Neutrophil (primary cell): ENCODE data around the gene XXYLT1.

ENCODE experiments used
- H3K27ac ChIP-seq: fragments of 200-600 bp; sonication (generic); 2 replicates; pipeline ENCODE4 v1.5.1; 2016; ENCODE audit warnings: mild to moderate bottlenecking, moderate library complexity
- H3K27me3 ChIP-seq: fragments of 200-600 bp; sonication (generic); 2 replicates; pipeline ENCODE4 v1.6.0; 2016; ENCODE audit warnings: mild to moderate bottlenecking
- H3K36me3 ChIP-seq: fragments of 200-600 bp; sonication (generic); 2 replicates; pipeline ENCODE4 v1.5.1; 2017
- H3K4me1 ChIP-seq, 2 experiments: fragments of 200-600 bp in 1 of 2; sonication (generic) in 1 of 2; 1 replicate in 1 of 2; 2 replicates in 1 of 2; pipeline versions ENCODE4 v1.5.1 to v1.6.1; 2013 to 2016; ENCODE audit warnings: low read depth in 1 of 2, low read length in 1 of 2, mild to moderate bottlenecking in 1 of 2, moderate library complexity in 1 of 2; ENCODE audit not compliant: control insufficient read depth in 1 of 2, insufficient read depth in 1 of 2
- H3K4me3 ChIP-seq, 2 experiments: fragments of 200-600 bp in 1 of 2; sonication (generic) in 1 of 2; 1 replicate in 1 of 2; 2 replicates in 1 of 2; pipeline ENCODE4 v1.5.1; 2013 to 2016; ENCODE audit warnings: low read depth in 1 of 2, low read length in 1 of 2, mild to moderate bottlenecking in 1 of 2, moderate library complexity in 1 of 2
- H3K9me3 ChIP-seq: fragments of 200-600 bp; sonication (generic); 2 replicates; pipeline ENCODE4 v1.5.1; 2016
- TF ChIP-seq, protein P1 (sequence below): fragments of 200-600 bp; sonication (generic); IDR thresholded peaks from 2 replicates; pipeline ENCODE4 v1.5.1; 2016; ENCODE audit warnings: antibody characterized with exemption

Gene XXYLT1

DNA sequence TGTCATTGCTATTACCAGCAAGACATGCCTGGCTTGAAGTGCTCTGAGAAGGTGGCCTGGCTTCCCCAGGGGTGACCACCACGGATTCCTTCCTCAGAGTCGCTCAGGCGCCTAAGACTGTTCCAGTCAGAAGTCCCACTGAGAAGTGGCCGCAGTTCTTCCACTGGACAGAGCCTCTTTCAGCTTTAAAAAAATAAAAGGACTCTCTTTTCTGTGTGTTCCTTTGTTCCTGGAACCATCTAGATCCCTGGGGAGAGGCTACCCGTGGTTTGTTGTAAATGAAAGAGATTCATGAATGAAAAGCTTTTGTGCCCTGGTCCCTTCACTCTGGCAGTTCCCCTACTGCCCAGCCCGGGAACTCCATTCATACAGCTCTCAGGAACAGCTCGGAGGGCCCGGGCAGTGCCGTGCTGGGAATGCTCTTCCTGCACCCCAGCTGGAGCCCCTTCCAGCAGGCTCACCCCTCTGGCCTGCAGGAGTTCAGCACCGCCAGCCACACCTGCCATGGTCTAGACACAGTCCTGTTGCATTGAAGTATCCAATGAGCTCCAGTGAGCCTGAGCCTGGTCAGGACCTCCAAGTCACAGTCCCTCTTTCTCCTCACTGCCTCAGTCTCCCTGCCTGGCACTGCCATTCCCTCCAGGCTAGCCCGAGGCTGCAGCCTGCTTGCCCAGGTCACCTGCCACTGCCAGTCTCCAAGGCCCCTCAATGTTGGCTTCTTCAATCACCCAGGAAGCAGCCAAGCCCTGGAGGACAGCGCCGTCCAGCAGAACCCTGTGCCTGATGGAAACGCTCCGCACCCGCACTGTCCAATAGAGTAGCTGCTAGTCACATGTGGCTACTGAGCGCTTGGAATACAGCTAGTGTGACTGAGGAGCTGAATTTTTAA, 75.4 kb downstream of the XXYLT1 start:
- no peak overlapping the region for H3K27ac ChIP-seq
- H3K36me3 ChIP-seq = no peaks in the 10 kb centered on the region
- TF ChIP-seq, protein P1, sequence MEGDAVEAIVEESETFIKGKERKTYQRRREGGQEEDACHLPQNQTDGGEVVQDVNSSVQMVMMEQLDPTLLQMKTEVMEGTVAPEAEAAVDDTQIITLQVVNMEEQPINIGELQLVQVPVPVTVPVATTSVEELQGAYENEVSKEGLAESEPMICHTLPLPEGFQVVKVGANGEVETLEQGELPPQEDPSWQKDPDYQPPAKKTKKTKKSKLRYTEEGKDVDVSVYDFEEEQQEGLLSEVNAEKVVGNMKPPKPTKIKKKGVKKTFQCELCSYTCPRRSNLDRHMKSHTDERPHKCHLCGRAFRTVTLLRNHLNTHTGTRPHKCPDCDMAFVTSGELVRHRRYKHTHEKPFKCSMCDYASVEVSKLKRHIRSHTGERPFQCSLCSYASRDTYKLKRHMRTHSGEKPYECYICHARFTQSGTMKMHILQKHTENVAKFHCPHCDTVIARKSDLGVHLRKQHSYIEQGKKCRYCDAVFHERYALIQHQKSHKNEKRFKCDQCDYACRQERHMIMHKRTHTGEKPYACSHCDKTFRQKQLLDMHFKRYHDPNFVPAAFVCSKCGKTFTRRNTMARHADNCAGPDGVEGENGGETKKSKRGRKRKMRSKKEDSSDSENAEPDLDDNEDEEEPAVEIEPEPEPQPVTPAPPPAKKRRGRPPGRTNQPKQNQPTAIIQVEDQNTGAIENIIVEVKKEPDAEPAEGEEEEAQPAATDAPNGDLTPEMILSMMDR = no peak
- H3K9me3 ChIP-seq = no peaks in the 10 kb centered on the region
- H3K4me3 ChIP-seq = no peak overlapping the region
- peaks cover 0 to 7% of the 10 kb centered on the region in 2 experiments for H3K4me1 ChIP-seq
- no peaks in the 10 kb centered on the region for H3K27me3 ChIP-seq

DNA sequence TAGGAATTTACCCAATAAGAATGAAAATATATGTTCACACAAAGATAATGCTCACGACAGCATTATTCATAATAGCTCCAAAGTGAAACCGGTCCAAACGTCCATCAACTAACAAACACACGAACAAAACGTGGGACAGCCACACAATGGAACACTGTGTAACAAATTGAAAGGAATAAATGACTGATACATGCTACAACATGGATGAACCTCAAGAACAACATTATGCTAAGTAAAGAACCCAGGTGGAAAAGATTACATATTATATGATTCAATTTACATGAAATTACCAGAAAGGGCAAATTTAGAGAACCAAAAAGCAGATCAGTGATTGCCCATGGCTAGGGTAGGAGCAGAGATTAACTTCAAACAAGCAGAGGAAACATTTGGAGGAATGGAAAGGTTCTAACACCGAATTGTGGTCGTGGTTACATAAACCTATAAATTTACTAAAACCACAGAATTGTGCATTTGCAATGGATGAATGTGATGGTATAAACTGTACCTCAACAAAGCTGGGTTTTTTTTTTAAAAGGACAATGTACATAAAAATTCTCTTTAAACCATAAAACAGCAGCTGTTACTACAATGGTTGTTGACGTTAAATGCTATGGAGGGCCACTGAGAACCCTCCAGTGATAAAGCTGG, 76.3 kb downstream of the XXYLT1 start:
- H3K4me3 ChIP-seq = no peak overlapping the region
- no peaks in the 10 kb centered on the region for H3K9me3 ChIP-seq
- H3K27ac ChIP-seq = no peak overlapping the region
- no peaks in the 10 kb centered on the region for H3K36me3 ChIP-seq
- H3K27me3 ChIP-seq = no peaks in the 10 kb centered on the region
- TF ChIP-seq, protein P1 = no peak
- H3K4me1 ChIP-seq = peaks cover 0 to 7% of the 10 kb centered on the region in 2 experiments

DNA sequence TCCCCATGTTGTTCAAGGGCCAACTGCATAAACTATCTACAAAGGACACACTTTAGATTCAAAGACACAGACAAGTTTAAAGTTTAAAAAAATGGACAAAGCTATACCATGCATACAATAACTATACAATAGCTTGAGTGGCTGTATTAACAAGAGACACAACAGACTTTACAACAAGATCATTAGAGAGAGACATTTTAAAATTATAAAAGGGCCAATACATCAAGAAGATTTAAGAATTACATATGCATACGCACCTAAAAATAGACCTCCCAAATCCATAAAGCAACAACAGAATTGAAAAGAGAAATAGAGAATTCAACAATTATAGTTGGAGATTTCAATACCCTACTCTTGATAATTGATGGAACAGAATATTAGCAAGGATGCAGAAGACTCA, 79.4 kb downstream of the XXYLT1 start:
- Histone ChIP-seq H3K4me3 (no peak overlapping the region), H3K9me3 (no peaks in the 10 kb centered on the region), H3K4me1 (peaks cover 5 to 6% of the 10 kb centered on the region in 2 experiments), H3K27me3 (no peaks in the 10 kb centered on the region), H3K36me3 (no peaks in the 10 kb centered on the region), H3K27ac (no peak overlapping the region)
- TF ChIP-seq, protein P1 = no peak

DNA sequence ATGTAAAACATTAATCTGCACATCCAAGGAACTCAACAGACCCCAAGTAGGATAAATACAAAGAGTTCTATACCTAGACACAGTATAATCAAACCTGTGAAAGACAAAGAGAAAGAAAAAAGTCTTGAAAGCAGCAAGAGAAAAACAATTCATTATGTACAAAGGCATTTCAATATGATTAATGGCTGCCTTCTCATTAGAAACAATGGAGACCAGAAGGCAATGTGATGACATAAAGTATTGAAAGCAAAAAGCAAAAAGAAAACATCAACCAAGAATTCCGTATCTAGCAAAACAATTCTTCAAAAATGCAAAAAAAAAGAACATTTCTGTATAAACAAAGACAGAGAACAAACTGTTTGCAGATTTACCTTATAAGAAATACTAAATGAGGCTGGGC, 81.1 kb downstream of the XXYLT1 start:
- H3K27me3 ChIP-seq = no peaks in the 10 kb centered on the region
- no peaks in the 10 kb centered on the region for H3K9me3 ChIP-seq
- no peaks in the 10 kb centered on the region for H3K36me3 ChIP-seq
- H3K27ac ChIP-seq = no peak overlapping the region
- TF ChIP-seq, protein P1 = no peak
- no peak overlapping the region for H3K4me3 ChIP-seq
- H3K4me1 ChIP-seq = peaks cover 22% of the 10 kb centered on the region in 2 experiments

DNA sequence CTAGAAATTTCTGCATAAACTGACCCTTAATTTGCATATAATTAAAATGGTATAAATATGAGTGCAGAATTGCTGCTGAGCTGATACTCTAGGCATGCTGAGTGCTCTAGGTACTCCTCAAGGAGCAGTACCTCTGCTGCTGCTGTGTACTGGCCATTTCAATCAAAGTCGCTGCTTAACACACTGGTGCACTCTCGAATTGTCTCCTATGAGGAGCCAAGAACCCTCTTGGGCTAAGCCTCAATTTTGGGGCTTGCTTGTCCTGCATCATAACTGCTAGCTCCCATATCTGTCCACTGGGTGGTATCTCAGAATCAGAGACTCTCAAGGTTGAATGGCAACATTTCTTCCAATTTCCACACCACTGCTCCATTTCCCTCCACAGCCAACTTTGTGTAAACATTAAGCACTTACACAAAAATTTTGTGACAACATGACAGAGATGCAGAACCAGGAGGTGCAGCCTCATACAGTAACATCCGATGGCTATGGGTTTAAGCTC, 82.5 kb downstream of the XXYLT1 start:
- H3K27ac ChIP-seq = no peak overlapping the region
- H3K4me3 ChIP-seq = no peak overlapping the region
- H3K27me3 ChIP-seq = no peaks in the 10 kb centered on the region
- H3K36me3 ChIP-seq = no peaks in the 10 kb centered on the region
- peaks cover 22 to 30% of the 10 kb centered on the region in 2 experiments for H3K4me1 ChIP-seq
- H3K9me3 ChIP-seq = no peaks in the 10 kb centered on the region
- TF ChIP-seq, protein P1 = no peak
